Measurements from ENCODE around the gene MYRF. TPM values are rescaled to one million over a fixed set of nuclear protein-coding genes. Genes with fewer than 3 reads are reported as not detected.

Gene MYRF
- total and polyA plus RNA-seq, 2 of the 13 experiments (the other 11 are each of a cell fraction or from before 2014, with no cell fraction given), result 10.2 to 25.9 TPM

GRCh38 chr11:61814958-61815789 lies 62.7 kb downstream of the MYRF start (continued):
- TF ChIP-seq AFF4 (CRISPR knock-in tag; IDR thresholded peaks at IDR 0.05) (no peak), PAXIP1 (CRISPR knock-in tag; conservative IDR thresholded peaks at IDR 0.05) (peak; percentile 28), ZNF646 (CRISPR knock-in tag; IDR thresholded peaks at IDR 0.05) (no peak), NFKBIZ (CRISPR knock-in tag; IDR thresholded peaks at IDR 0.05) (no peak), PHF5A (CRISPR knock-in tag; IDR thresholded peaks at IDR 0.05; ENCODE audit: low read depth, unreplicated experiment) (peak; percentile 71), ZNF883 (CRISPR knock-in tag; IDR thresholded peaks at IDR 0.05; ENCODE audit: not compliant biosample characterization) (peak; percentile 48), GATAD1 (CRISPR knock-in tag; IDR thresholded peaks at IDR 0.05) (no peak), SALL1 (CRISPR knock-in tag; IDR thresholded peaks at IDR 0.05) (peak; percentile 64), MAX (IDR thresholded peaks at IDR 0.05) (peak; percentile 79), PRDM4 (CRISPR knock-in tag; IDR thresholded peaks at IDR 0.05; ENCODE audit: borderline replicate concordance) (no peak), ZNF572 (CRISPR knock-in tag; IDR thresholded peaks at IDR 0.05) (no peak; the same call in 1 of the 2 replicates)

All from HepG2 (cell line).